Retinal pigment epithelial cell (primary cell): Measurements from ENCODE around the gene TTC31.
A peak's percentile ranks its signal among the peaks of the same experiment; 100 is the strongest.

Source experiments
- DNase-seq: peaks from one replicate; pipeline ENCODE4 v3.0.0-alpha.2; 2010; ENCODE audit warnings: low read depth
- H3K4me3 ChIP-seq: 2 replicates; pipeline ENCODE4 v1.5.1; 2011; ENCODE audit warnings: mild to moderate bottlenecking, low read length, control low read depth, moderate library complexity
- TF ChIP-seq, protein P1 (sequence below): conservative IDR thresholded peaks from 2 replicates; pipeline ENCODE4 v1.5.1; 2011; ENCODE audit warnings: low read depth, low read length, control low read depth, inconsistent platforms

The TTC31 gene

DNA sequence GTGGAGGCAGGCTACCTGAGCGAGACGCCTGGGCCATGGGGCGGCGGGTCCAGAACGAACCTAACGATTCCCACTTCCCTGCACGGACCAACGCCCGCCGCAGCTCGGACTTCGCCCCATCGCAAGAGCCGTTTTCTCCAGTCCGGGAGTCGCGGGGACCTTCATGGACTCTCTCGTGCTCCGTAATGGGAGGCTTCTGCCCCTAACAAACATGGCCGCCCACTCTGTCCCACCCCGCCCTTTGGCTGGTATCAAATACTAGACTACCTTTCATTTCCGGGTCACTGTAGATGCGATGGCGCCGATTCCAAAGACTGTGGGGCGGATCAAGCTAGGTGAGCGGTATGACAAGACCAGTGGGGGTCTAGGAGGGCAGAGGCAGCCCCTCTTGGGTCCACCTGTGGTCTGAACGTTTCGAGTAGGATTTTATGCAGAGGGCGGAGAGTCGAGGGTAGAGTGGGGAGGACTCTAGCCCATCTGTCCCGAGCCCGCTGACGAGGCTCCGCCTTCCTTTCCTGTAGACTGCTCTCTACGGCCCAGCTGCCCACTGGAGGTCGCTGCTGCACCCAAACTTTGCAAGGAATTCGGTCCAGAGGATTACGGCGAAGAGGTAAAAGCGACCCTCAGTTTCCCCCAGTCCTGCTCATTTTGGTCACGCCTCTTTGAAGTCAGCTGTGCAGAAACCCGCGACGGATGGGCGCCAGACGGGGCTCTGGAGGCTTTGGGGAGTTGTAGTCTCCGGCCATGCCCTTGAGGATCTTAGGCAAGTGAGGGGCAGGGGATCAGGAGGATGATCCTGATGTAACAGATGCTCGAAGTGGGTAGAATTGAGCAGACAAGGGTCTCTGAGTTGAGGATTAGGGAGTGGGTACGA, at the start of gene TTC31, which contains the start of gene CCDC142:
Gene TTC31, plus strand, starts transcription at position 281 of the 874 bp plus-strand sequence. Its CDS starts 15 bp downstream, at position 296.
Gene CCDC142, minus strand, starts transcription at position 198 of the 874 bp plus-strand sequence. Its CDS starts 161 bp downstream, at position 37.
- TF ChIP-seq, protein P1, sequence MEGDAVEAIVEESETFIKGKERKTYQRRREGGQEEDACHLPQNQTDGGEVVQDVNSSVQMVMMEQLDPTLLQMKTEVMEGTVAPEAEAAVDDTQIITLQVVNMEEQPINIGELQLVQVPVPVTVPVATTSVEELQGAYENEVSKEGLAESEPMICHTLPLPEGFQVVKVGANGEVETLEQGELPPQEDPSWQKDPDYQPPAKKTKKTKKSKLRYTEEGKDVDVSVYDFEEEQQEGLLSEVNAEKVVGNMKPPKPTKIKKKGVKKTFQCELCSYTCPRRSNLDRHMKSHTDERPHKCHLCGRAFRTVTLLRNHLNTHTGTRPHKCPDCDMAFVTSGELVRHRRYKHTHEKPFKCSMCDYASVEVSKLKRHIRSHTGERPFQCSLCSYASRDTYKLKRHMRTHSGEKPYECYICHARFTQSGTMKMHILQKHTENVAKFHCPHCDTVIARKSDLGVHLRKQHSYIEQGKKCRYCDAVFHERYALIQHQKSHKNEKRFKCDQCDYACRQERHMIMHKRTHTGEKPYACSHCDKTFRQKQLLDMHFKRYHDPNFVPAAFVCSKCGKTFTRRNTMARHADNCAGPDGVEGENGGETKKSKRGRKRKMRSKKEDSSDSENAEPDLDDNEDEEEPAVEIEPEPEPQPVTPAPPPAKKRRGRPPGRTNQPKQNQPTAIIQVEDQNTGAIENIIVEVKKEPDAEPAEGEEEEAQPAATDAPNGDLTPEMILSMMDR: peak; percentile 93
- H3K4me3 ChIP-seq: peak within 1 kb of the TSS; percentile 84
- peak; percentile 83 for DNase-seq

DNA sequence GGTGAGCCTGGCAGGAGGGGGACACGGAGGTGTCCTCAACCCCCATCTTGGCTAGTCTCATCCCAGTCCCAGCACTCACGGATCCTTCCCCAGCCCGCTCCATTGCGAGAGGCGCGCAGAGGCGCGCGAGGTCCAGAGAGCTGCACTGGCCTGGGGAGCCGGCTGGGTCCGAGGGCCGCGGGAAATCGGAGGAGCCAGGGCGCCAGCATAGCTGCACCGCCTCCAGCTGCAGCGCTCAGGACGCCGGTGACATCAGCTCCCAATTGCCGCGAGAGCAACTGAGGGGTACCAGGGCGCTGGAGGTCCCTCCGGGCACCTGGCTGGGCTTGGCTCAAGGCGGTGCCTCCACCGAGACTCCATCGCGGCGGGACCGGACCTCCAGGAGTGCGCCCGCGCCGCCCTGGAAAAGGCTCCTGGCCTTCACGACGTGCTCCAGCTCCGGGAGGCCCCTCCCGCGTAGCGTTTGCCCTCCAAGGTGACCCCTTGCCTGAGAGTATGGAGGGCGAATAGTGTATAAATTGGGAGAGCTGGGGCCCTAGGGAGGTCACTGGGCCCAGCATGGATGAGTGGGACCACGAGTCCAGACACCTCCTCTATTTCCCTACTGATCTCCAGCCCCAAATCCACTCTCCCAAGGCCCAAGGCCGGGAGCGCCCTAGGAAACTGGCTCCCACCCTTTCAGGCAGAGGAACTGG, 46.6 kb upstream of the TTC31 start:
- no peak for DNase-seq
- TF ChIP-seq, protein P1: no peak
- no peak overlapping the region for H3K4me3 ChIP-seq

DNA sequence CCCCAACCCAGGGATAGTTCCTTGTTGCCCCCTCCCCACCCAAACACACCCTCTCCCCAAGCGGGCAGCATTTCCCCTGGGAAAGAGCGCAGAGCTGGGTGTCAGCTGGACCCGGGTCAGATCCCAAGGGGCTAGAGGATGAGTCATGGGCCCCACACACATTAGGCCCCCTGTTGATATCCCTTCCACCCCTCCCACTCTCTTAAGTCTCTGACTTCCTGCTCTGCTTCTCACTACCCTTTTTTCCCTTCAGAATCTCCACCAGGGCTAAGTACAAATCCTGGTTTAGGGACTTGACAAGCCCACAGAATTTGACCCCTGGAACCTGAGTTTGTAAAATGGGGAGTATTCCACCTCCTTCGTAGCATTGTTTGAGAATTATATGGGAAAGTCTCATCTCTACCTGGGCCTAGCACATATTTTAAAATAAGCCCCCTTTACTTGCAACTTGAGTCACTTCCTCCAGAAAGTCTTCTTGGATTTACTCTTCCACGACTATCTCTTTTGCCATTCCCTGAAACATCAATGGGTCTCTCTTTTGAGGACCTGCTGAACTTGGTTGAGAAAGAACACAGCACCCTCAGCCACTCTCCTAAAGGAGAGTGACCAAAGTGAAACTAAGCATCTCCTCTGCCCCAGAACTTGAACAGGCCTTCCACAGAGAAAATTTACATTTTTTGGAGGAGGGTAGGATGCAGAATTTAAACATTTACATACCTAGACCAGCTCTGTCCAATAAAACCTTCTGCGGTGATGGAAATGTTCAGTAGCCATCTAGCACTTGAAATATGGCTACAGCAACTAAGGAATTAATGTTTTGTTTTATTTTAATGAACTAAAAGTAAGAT, 45.8 kb upstream of the TTC31 start:
- TF ChIP-seq, protein P1: no peak
- no peak for DNase-seq

DNA sequence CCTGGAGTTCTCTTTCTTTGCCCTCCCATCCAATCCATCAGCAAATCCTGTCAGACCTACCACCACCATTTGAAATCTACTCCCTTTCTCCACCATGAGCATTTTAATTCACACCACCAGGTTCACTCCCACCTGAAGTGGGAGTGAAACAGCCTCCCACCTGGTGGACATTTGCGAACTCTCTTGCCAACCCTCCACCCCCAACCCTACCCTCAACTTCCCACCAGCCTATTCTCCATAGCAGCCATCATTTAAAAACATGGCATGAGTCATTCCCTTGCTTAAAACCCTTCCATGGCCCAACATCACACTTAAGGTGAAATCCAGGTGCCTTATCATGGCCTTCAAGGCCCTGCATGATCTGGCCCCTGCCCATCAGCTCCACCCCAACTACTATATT, 44.6 kb upstream of the TTC31 start:
- no peak overlapping the region for H3K4me3 ChIP-seq
- TF ChIP-seq, protein P1: no peak
- no peak for DNase-seq

More for the DNA sequence above, 45.8 kb upstream of the TTC31 start:
- no peak overlapping the region for H3K4me3 ChIP-seq

DNA sequence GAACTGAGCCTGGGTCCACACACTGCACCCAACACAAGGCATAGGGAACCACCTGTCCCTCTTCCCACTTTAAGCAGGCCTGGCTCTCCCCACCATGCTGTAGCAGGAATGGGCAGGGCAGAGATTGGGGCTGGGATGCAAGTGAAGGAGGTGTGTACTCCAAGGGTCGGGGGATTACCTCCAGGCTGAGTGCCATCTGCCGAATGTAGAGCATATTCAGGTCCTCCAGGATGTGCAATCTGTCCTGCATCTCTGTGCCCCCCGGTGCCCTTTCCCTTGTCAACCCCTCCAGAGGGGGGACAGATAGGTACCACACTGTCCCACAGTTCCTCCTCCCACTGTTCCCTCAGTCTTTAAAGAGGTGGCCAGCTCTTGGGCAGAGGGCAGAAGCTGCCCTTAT, 43.5 kb upstream of the TTC31 start:
- no peak for DNase-seq
- peak overlapping the region; percentile 65 for H3K4me3 ChIP-seq

DNA sequence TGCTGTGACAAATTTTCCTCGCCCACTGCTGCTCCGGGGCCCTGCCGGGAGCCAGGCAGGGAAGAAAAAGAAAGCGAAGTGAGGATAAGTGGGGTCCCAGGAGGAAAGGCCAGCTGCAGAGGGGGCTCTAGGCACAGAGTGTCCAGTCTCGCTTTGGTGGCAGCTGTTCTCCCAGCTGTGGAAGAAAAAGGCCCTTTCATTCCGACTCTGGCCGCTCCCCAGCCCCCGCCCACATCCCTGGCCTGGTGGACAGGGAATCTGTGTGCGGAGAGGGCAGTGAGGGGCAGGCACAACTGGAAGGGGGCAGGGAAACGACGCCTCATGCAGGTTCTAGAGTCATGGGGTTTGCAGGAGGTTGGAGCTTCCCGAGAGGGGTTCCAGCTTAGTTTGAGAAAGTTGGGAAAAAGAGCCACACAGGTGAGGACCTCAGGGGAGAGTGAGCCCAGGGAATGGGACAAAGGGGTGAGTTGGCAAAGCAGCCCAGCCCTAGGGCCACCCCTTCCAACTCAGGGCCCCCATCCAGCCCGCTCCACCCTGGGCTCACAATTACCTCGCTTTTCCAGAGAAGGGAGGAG, 43.0 kb upstream of the TTC31 start:
- peak overlapping the region; percentile 65 for H3K4me3 ChIP-seq
- TF ChIP-seq, protein P1: no peak
- no peak for DNase-seq

More for the DNA sequence above, 43.5 kb upstream of the TTC31 start:
- TF ChIP-seq, protein P1: no peak
